B cell (primary cell): Measurements from ENCODE around the gene TBC1D1. TPM values are rescaled to one million over a fixed set of nuclear protein-coding genes. Genes with fewer than 3 reads are reported as not detected.

Source experiments
- ATAC-seq: fragments of 200-7000 bp; cut with Tn5 transposase; one replicate; pipeline ENCODE4 v1.10.0; 2021; ENCODE audit warnings: low read depth, mild to moderate bottlenecking, moderate number of reproducible peaks, moderate library complexity
- CTCF ChIA-PET: fragments of 350-600 bp; sonication (Branson Sonifier 250); formaldehyde crosslinking; loops from one replicate; lab custom pipeline; 2021; ENCODE audit warnings: antibody characterized with exemption, inconsistent platforms; lab: Charles Lee
- POLR2A ChIA-PET: fragments of 350-600 bp; sonication (Branson Sonifier 250); formaldehyde crosslinking; loops from one replicate; lab custom pipeline; 2021; ENCODE audit warnings: antibody characterized with exemption; lab: Charles Lee
- DNase-seq: peaks from one replicate; pipeline ENCODE4 v3.0.0; 2013
- H2AFZ ChIP-seq: 2 replicates; pipeline ENCODE4 v1.6.1; 2012; ENCODE audit warnings: mild to moderate bottlenecking, low read depth, low read length; ENCODE audit not compliant: insufficient read depth, poor library complexity, severe bottlenecking
- H3K27ac ChIP-seq, 2 donors: 1 replicate in 1 of 2; 2 replicates in 1 of 2; pipeline ENCODE4 v1.5.1; 2012 to 2013; ENCODE audit warnings: low read length in 2 of 2, mild to moderate bottlenecking in 2 of 2, moderate library complexity in 1 of 2
- H3K27me3 ChIP-seq, 4 experiments: fragments of 200-600 bp in 1 of 4; sonication (generic) in 1 of 4; replicated peaks in 1 of 4; 1 replicate in 2 of 4; 2 replicates in 2 of 4; pipeline versions ENCODE4 v1.6.1 to v1.7.0; 2013 to 2016; ENCODE audit warnings: low read length in 3 of 4, mild to moderate bottlenecking in 2 of 4, mixed read lengths in 1 of 4, moderate library complexity in 1 of 4; ENCODE audit not compliant: insufficient read depth in 4 of 4, control insufficient read depth in 3 of 4; ENCODE audit errors: control extremely low read depth in 1 of 4
- H3K36me3 ChIP-seq, 2 experiments: replicated peaks in 1 of 2; 1 replicate in 1 of 2; 2 replicates in 1 of 2; pipeline versions ENCODE4 v1.6.1 to v1.7.1; 2013; ENCODE audit warnings: low read length in 1 of 2; ENCODE audit not compliant: insufficient read depth in 2 of 2, control insufficient read depth in 1 of 2; ENCODE audit errors: control extremely low read depth in 1 of 2, extremely low read depth in 1 of 2
- H3K4me1 ChIP-seq, 2 donors: fragments of 200-600 bp in 1 of 2; sonication (generic) in 1 of 2; 1 replicate in 1 of 2; 2 replicates in 1 of 2; pipeline versions ENCODE4 v1.5.1 to v1.6.1; 2013 to 2017; ENCODE audit warnings: low read length in 2 of 2; ENCODE audit not compliant: control insufficient read depth in 2 of 2, insufficient read depth in 2 of 2
- H3K4me2 ChIP-seq: replicated peaks from 2 replicates; pipeline ENCODE3; 2012; ENCODE audit warnings: mild to moderate bottlenecking, low read depth, low read length; ENCODE audit not compliant: poor library complexity, severe bottlenecking
- H3K4me3 ChIP-seq, 5 experiments: fragments of 200-600 bp in 1 of 5; sonication (generic) in 1 of 5; 1 replicate in 3 of 5; 2 replicates in 2 of 5; pipeline versions ENCODE4 v1.5.1 to v1.7.0; 2011 to 2016; ENCODE audit warnings: low read length in 4 of 5, mild to moderate bottlenecking in 4 of 5, low read depth in 2 of 5, control low read depth in 1 of 5, moderate library complexity in 1 of 5; ENCODE audit not compliant: insufficient read depth in 1 of 5; ENCODE audit errors: control extremely low read depth in 1 of 5, extremely low read depth in 1 of 5
- H3K79me2 ChIP-seq: fragments of 200-600 bp; sonication (generic); one replicate; pipeline ENCODE4 v1.6.0; 2016; ENCODE audit warnings: low read length; ENCODE audit not compliant: control insufficient read depth, insufficient read depth
- H3K9ac ChIP-seq: fragments of 200-600 bp; sonication (generic); 2 replicates; pipeline ENCODE4 v1.6.1; 2017; ENCODE audit warnings: mild to moderate bottlenecking, low read length, moderate library complexity
- H3K9me3 ChIP-seq, 3 donors: one replicate each; pipeline versions ENCODE4 v1.6.1 to v1.7.1; 2013; ENCODE audit warnings: low read length in 2 of 3; ENCODE audit not compliant: control insufficient read depth in 2 of 3, insufficient read depth in 1 of 3; ENCODE audit errors: control extremely low read depth in 1 of 3
- H4K20me1 ChIP-seq: 2 replicates; pipeline ENCODE4 v1.6.0; 2012; ENCODE audit warnings: mild to moderate bottlenecking, low read length; ENCODE audit not compliant: insufficient read depth, control insufficient read depth, poor library complexity, severe bottlenecking
- H3K27ac Mint-ChIP-seq: one replicate; pipeline ENCODE4 v1.8.0; 2021; ENCODE audit warnings: mixed read lengths
- H3K27me3 Mint-ChIP-seq: one replicate; pipeline ENCODE4 v1.8.0; 2021; ENCODE audit warnings: mixed read lengths
- H3K4me1 Mint-ChIP-seq: one replicate; pipeline ENCODE4 v1.8.0; 2021; ENCODE audit warnings: mixed read lengths
- H3K4me3 Mint-ChIP-seq: one replicate; pipeline ENCODE4 v1.8.0; 2021; ENCODE audit warnings: mixed read lengths
- H3K9me3 Mint-ChIP-seq: one replicate; pipeline ENCODE4 v1.8.0; 2022; ENCODE audit warnings: mixed read lengths; ENCODE audit not compliant: insufficient read depth
- EZH2 ChIP-seq: IDR thresholded peaks from 2 replicates; pipeline ENCODE4 v1.6.1; 2012; ENCODE audit warnings: borderline replicate concordance, low read depth, mild to moderate bottlenecking, moderate library complexity, low read length; ENCODE audit not compliant: insufficient read depth, poor library complexity, severe bottlenecking
- WGBS: methylation state at CpG from one replicate; pipeline ENCODE4 v1.1.5; 2013; ENCODE audit warnings: missing lambda C conversion rate; ENCODE audit not compliant: insufficient coverage; 5-methylcytosine and 5-hydroxymethylcytosine counted together
- intact Hi-C: fragments of 100-400 bp; cut with micrococcal nuclease; formaldehyde crosslinking; loops from one replicate; pipeline ENCODE4 v1.10.0; 2022
- polyA plus RNA-seq: library from polyadenylated mRNA; depleted of rRNA; stranded (reverse); fragments of >200 nt; gene quantifications from 2 replicates; pipeline ENCODE4 v1.2.3, GENCODE V29; 2012
- total RNA-seq, 2 donors: library from RNA; stranded (reverse); fragments of 120-200 nt in 1 of 2; gene quantifications; 1 replicate in 1 of 2; 2 replicates in 1 of 2; pipeline versions ENCODE4 v1.2.3 to v1.2.4, GENCODE V29; 2013 to 2022
- TF ChIP-seq, protein P1 (sequence below): fragments of 200-600 bp; IDR thresholded peaks from one replicate; pipeline ENCODE4 v1.8.0; 2022; ENCODE audit warnings: antibody characterized with exemption, mild to moderate bottlenecking

TBC1D1 gene
- total and polyA plus RNA-seq, 2 donors (not counting 1 experiment from before 2014, with no cell fraction given), result 88.2 to 98.7 TPM

DNA sequence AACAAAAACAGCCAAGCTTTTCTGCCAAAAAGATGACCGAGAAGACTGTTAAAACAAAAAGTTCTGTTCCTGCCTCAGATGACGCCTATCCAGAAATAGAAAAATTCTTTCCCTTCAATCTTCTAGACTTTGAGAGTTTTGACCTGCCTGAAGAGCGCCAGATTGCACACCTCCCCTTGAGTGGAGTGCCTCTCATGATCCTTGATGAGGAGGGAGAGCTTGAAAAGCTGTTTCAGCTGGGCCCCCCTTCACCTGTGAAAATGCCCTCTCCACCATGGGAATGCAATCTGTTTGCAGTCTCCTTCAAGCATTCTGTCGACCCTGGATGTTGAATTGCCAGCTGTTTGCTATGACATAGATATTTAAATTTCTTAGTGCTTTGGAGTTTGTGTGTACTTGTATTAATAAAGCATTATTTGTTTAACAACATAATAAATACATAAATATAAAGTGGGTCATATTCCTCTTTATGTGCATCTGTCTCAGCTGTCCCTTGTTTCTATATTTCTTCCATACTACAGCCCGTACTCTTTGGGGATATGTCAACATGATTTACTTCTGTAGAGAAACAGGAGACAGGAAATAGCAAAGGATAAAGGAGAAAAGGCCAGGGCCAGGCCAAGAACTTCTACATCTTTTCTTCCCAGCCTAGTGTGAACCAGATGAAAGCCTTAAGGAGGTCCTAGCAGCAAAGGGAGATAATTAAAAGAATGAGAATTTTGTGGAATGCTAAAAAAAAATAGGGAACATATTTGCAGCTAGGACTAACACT lies 70.0 kb downstream of the TBC1D1 start:
- H3K36me3 ChIP-seq, result no peaks in the 10 kb centered on the region
- Mint-ChIP-seq H3K27ac (no peak overlapping the region), H3K4me3 (no peak overlapping the region), H3K9me3 (no peaks in the 10 kb centered on the region), H3K27me3 (no peaks in the 10 kb centered on the region), H3K4me1 (peaks cover 16% of the 10 kb centered on the region)
- CTCF ChIA-PET, result interaction anchor here (0.6 to 1.6 kb wide), 3 partner anchors 9 to 358 kb away, joined by 3 to 5 read pairs (median 3); no protein-coding TSS in a partner anchor
- H3K4me3 ChIP-seq, result no peak overlapping the region
- H3K4me2 ChIP-seq, result no peak overlapping the region
- H3K27me3 ChIP-seq, result no peaks in the 10 kb centered on the region
- WGBS, result 100% methylated on average over 3 of the region's 5 CpGs
- peaks cover 17% of the 10 kb centered on the region for H4K20me1 ChIP-seq
- H3K9ac ChIP-seq, result no peak overlapping the region
- no peak overlapping the region for H2AFZ ChIP-seq
- peaks cover 43% of the 10 kb centered on the region for H3K79me2 ChIP-seq
- H3K4me1 ChIP-seq, result peaks cover 18 to 20% of the 10 kb centered on the region in 2 donors
- intact Hi-C loops, result no loop called here
- ATAC-seq, result no peak
- DNase-seq, result no peak
- TF ChIP-seq EZH2, result no peak
- TF ChIP-seq, protein P1, sequence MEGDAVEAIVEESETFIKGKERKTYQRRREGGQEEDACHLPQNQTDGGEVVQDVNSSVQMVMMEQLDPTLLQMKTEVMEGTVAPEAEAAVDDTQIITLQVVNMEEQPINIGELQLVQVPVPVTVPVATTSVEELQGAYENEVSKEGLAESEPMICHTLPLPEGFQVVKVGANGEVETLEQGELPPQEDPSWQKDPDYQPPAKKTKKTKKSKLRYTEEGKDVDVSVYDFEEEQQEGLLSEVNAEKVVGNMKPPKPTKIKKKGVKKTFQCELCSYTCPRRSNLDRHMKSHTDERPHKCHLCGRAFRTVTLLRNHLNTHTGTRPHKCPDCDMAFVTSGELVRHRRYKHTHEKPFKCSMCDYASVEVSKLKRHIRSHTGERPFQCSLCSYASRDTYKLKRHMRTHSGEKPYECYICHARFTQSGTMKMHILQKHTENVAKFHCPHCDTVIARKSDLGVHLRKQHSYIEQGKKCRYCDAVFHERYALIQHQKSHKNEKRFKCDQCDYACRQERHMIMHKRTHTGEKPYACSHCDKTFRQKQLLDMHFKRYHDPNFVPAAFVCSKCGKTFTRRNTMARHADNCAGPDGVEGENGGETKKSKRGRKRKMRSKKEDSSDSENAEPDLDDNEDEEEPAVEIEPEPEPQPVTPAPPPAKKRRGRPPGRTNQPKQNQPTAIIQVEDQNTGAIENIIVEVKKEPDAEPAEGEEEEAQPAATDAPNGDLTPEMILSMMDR, result no peak
- H3K27ac ChIP-seq, result no peak overlapping the region
- H3K9me3 ChIP-seq, result no peaks in the 10 kb centered on the region
- POLR2A ChIA-PET, result no interaction called here

DNA sequence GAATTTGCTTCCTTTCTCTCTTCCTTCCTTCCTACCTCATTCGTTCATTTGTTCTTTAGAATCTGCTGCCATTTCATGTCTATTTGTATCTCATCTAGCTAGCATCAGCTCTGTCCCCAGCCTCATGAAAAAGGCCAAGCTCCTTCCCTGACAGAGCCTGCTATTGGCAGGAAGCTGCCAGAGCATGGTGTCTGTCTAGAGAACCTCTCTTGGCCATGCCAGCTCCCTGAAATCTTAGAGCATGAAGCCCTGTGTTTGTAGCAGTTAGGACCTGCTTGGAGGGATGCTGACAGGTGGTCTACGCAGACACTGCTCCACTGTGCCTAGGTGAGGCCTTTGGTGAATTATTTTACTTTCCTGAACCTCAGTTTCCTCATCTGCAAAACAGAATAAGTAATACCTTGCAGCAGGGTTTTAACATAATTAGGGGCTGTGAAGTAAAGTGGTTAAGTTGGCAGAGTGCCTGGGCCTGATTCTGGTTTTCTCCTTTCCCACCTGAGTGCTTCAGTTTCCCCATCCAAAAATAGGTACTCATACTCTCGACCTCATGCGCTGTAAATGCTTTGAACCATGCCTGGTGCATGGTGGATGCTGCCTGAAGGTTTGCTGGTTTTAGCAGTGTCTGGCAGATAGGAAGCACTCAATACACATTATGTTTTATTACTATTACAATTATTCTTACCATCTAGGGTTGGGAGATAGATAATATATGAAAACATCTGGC lies 74.0 kb downstream of the TBC1D1 start:
- Histone ChIP-seq H3K9ac (no peak overlapping the region), H3K4me3 (no peak overlapping the region), H4K20me1 (peaks cover 16% of the 10 kb centered on the region), H3K36me3 (no peaks in the 10 kb centered on the region), H3K9me3 (no peaks in the 10 kb centered on the region), H3K27me3 (no peaks in the 10 kb centered on the region), H2AFZ (no peak overlapping the region), H3K79me2 (peaks cover 50% of the 10 kb centered on the region), H3K4me2 (peak overlapping the region; percentile 46), H3K27ac (peak overlapping the region in 1 of 2 donors; percentile 42), H3K4me1 (peaks cover 24 to 27% of the 10 kb centered on the region in 2 donors)
- TF ChIP-seq, protein P1, result no peak
- TF ChIP-seq EZH2, result no peak
- ChIA-PET POLR2A (no interaction called here), CTCF (no interaction called here)
- Mint-ChIP-seq H3K9me3 (no peaks in the 10 kb centered on the region), H3K4me1 (peaks cover 42% of the 10 kb centered on the region), H3K27ac (peak overlapping the region; percentile 8), H3K27me3 (no peaks in the 10 kb centered on the region), H3K4me3 (no peak overlapping the region)
- WGBS, result 86% methylated on average over 1 of the region's 4 CpGs
- ATAC-seq (no peak), DNase-seq (no peak)
- intact Hi-C loops, result no loop called here
